ENCODE measurements around the gene GOLPH3.

GOLPH3 gene

DNA sequence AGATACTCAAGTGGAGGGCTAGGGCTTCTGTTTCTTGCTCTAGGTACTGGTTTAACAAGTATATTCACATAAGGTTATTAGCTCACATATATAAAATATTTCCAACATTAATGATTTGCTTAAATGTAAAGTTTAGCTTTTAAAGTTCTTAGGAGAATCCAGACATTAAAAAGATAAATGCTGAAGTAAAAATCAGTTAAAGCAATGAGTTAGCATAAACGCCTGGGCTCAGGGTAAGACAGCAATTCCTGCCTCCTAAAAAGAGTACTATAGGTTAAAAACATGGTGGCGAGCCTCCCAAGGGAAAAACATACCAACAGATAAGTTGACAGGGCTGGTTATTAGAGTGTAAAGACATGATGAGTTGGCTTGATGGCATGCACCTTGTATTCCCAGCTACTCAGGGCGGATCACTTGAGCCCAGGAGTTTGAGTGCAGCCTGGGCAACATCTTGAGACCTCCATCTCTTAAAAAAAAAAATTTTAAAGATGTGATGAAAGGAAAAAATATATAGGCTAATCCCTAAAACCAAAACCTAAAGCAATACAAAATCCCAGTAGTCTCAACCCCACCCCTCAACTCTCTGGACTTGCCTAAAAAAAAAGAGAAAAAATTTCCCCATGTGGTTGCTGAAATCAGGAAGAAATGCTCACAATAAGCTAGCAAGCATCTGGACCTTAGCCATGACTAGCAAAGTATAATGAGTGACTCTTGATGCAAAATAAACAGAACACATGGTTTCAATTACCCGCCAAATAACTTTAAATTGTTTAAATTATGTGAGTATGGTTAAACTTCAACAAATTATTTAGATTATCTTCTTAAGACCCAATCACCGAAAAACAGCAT lies 3.6 kb downstream of the GOLPH3 start:
- Histone ChIP-seq H3K4me1 (ENCODE audit: control insufficient read depth, insufficient read depth, low read length, poor library complexity, severe bottlenecking) (peaks cover 9% of the 10 kb centered on the region), H3K36me3 (ENCODE audit: control insufficient read depth, insufficient read depth, low read length) (peaks cover 60% of the 10 kb centered on the region), H3K9me3 (ENCODE audit: control insufficient read depth, low read length) (no peaks in the 10 kb centered on the region), H3K27ac (ENCODE audit: low read depth, low read length, severe bottlenecking) (no peak overlapping the region), H3K4me3 (ENCODE audit: extremely low read depth, insufficient read depth, low read length, poor library complexity, severe bottlenecking) (no peak overlapping the region)
- WGBS, 2 experiments (ENCODE audit: insufficient coverage in 2 of 2): 94 to 100% methylated on average over 2 of the region's 5 CpGs

- no peak overlapping the region for H3K4me3 ChIP-seq (ENCODE audit: extremely low read depth, insufficient read depth, low read length, poor library complexity, severe bottlenecking)
- 88 to 96% methylated on average over 6 to 9 of the region's 9 CpGs for WGBS, 2 experiments (ENCODE audit: insufficient coverage in 2 of 2)
- H3K9me3 ChIP-seq (ENCODE audit: control insufficient read depth, low read length): no peaks in the 10 kb centered on the region
- H3K36me3 ChIP-seq (ENCODE audit: control insufficient read depth, insufficient read depth, low read length): peaks cover 74% of the 10 kb centered on the region
- H3K27ac ChIP-seq (ENCODE audit: low read depth, low read length, severe bottlenecking): no peak overlapping the region
- peaks cover 9% of the 10 kb centered on the region for H3K4me1 ChIP-seq (ENCODE audit: control insufficient read depth, insufficient read depth, low read length, poor library complexity, severe bottlenecking)
Measured at GRCh38 chr5:32168460-32169033, 5.6 kb downstream of the GOLPH3 start.

DNA sequence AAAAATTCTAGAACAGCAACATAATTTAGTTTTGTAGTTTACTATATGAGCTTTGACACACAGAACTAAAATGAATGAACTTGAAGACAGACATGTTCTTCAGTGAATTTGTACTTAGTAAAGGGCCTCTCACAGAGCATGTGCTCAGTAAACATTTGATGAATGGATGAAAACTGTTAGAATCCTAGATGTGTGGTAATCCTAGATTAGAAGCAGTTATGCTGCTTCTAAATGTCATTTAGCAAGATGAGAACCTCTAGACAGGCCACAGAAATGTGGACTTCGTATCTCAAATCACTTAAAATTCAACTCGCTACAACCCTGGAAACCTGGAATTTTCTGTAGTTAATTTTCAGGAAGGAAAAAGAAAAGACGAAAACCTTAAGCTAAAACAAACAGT lies 8.5 kb downstream of the GOLPH3 start:
- Histone ChIP-seq H3K9me3 (ENCODE audit: control insufficient read depth, low read length) (no peaks in the 10 kb centered on the region), H3K4me3 (ENCODE audit: extremely low read depth, insufficient read depth, low read length, poor library complexity, severe bottlenecking) (no peak overlapping the region), H3K36me3 (ENCODE audit: control insufficient read depth, insufficient read depth, low read length) (peaks cover 77% of the 10 kb centered on the region), H3K4me1 (ENCODE audit: control insufficient read depth, insufficient read depth, low read length, poor library complexity, severe bottlenecking) (peaks cover 5% of the 10 kb centered on the region), H3K27ac (ENCODE audit: low read depth, low read length, severe bottlenecking) (no peak overlapping the region)
- WGBS, 2 experiments (ENCODE audit: insufficient coverage in 2 of 2): no CpG with 5 or more reads among the region's 3 CpGs

DNA sequence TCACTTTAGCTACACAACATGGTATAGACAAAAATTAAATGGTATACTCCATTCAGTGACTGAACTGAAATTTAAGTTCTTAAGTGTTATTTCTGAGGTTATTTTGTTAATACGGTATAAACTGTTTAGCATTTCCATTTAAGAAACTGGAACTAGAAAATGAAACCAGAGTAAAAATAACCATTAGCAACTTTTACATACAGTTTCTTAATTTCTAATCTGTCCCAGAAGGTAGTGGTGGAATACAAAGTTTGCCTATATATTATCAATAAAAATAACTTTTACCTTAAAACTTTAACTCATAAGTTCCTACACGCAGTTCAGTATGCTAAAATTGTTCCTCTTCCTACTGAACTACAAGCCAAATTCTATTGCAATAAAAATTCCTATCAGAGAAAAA lies 10.3 kb downstream of the GOLPH3 start:
- Histone ChIP-seq H3K27ac (ENCODE audit: low read depth, low read length, severe bottlenecking) (no peak overlapping the region), H3K9me3 (ENCODE audit: control insufficient read depth, low read length) (no peaks in the 10 kb centered on the region), H3K4me3 (ENCODE audit: extremely low read depth, insufficient read depth, low read length, poor library complexity, severe bottlenecking) (no peak overlapping the region), H3K4me1 (ENCODE audit: control insufficient read depth, insufficient read depth, low read length, poor library complexity, severe bottlenecking) (no peaks in the 10 kb centered on the region), H3K36me3 (ENCODE audit: control insufficient read depth, insufficient read depth, low read length) (peaks cover 65% of the 10 kb centered on the region)
- WGBS, 2 experiments (ENCODE audit: insufficient coverage in 2 of 2): 100% methylated on average over 1 of the region's 2 CpGs

- 99 to 100% methylated on average over 3 to 5 of the region's 5 CpGs for WGBS, 2 experiments (ENCODE audit: insufficient coverage in 2 of 2)
- peaks cover 59% of the 10 kb centered on the region for H3K36me3 ChIP-seq (ENCODE audit: control insufficient read depth, insufficient read depth, low read length)
- H3K4me3 ChIP-seq (ENCODE audit: extremely low read depth, insufficient read depth, low read length, poor library complexity, severe bottlenecking): no peak overlapping the region
- H3K4me1 ChIP-seq (ENCODE audit: control insufficient read depth, insufficient read depth, low read length, poor library complexity, severe bottlenecking): no peaks in the 10 kb centered on the region
- H3K9me3 ChIP-seq (ENCODE audit: control insufficient read depth, low read length): no peaks in the 10 kb centered on the region
- H3K27ac ChIP-seq (ENCODE audit: low read depth, low read length, severe bottlenecking): no peak overlapping the region
Measured at GRCh38 chr5:32163053-32163452, 11.1 kb downstream of the GOLPH3 start.

- H3K9me3 ChIP-seq (ENCODE audit: control insufficient read depth, low read length): no peaks in the 10 kb centered on the region
- H3K27ac ChIP-seq (ENCODE audit: low read depth, low read length, severe bottlenecking): no peak overlapping the region
- H3K4me3 ChIP-seq (ENCODE audit: extremely low read depth, insufficient read depth, low read length, poor library complexity, severe bottlenecking): no peak overlapping the region
- no CpG with 5 or more reads among the region's 1 CpG for WGBS, 2 experiments (ENCODE audit: insufficient coverage in 2 of 2)
- H3K4me1 ChIP-seq (ENCODE audit: control insufficient read depth, insufficient read depth, low read length, poor library complexity, severe bottlenecking): no peaks in the 10 kb centered on the region
- H3K36me3 ChIP-seq (ENCODE audit: control insufficient read depth, insufficient read depth, low read length): peaks cover 49% of the 10 kb centered on the region
Measured at GRCh38 chr5:32160228-32160627, 13.9 kb downstream of the GOLPH3 start.

DNA sequence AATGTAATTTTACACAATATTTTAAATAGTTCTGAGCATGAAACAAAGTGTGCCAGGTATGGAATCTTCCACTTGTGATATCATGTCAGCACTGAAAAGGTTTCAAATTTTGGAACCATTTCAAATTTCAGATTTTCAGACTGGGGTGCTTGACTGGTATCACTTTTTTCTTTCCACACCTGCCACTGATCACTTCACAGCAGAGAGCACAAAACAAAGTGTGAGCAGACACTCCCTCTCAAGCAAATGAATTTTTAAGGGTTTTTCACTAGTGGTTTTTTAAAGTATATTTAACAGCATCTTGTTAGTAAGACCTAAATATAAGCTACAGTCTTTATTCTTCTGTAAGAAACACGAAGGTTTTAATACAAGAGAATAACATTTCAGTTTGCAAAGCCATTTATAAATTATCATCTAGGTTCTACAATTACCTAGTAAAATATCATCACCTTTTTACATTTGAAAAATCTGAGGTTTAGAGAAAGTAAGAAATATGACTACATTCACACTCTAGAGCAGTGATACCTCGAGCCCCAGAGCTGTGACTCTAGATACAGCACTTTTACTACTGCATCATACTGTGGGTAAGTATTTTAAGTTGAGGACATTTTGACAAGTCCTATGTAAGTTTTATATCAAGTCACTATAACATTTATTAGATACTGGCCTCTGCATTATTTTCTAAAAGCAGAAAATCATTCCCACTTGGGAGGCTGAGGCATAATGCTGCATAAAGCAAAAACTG lies 14.6 kb downstream of the GOLPH3 start:
- Histone ChIP-seq H3K27ac (ENCODE audit: low read depth, low read length, severe bottlenecking) (no peak overlapping the region), H3K4me1 (ENCODE audit: control insufficient read depth, insufficient read depth, low read length, poor library complexity, severe bottlenecking) (no peaks in the 10 kb centered on the region), H3K36me3 (ENCODE audit: control insufficient read depth, insufficient read depth, low read length) (peaks cover 50% of the 10 kb centered on the region), H3K4me3 (ENCODE audit: extremely low read depth, insufficient read depth, low read length, poor library complexity, severe bottlenecking) (no peak overlapping the region), H3K9me3 (ENCODE audit: control insufficient read depth, low read length) (no peaks in the 10 kb centered on the region)
- WGBS, 2 experiments (ENCODE audit: insufficient coverage in 2 of 2): no CpG with 5 or more reads among the region's 2 CpGs

DNA sequence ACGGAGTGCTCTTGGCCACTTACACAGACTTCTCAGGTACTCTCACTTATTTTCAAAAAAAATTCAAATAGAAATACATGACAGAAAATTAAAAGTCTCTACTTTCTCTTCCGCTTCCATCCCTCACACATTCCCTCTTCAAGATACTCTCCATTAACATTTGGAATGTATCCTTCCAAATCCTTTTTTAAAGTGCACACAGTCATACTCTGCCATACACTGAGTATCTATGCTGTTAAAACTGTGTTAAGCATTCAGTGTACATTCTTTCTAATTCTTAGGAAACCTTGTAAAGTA lies 15.5 kb downstream of the GOLPH3 start:
- no peak overlapping the region for H3K27ac ChIP-seq (ENCODE audit: low read depth, low read length, severe bottlenecking)
- H3K36me3 ChIP-seq (ENCODE audit: control insufficient read depth, insufficient read depth, low read length): peaks cover 49% of the 10 kb centered on the region
- no peaks in the 10 kb centered on the region for H3K9me3 ChIP-seq (ENCODE audit: control insufficient read depth, low read length)
- WGBS, 2 experiments (ENCODE audit: insufficient coverage in 2 of 2): 67 to 82% methylated on average over 2 of the region's 2 CpGs
- H3K4me1 ChIP-seq (ENCODE audit: control insufficient read depth, insufficient read depth, low read length, poor library complexity, severe bottlenecking): no peaks in the 10 kb centered on the region
- no peak overlapping the region for H3K4me3 ChIP-seq (ENCODE audit: extremely low read depth, insufficient read depth, low read length, poor library complexity, severe bottlenecking)

- 93 to 98% methylated on average over 3 to 4 of the region's 4 CpGs for WGBS, 2 experiments (ENCODE audit: insufficient coverage in 2 of 2)
- H3K36me3 ChIP-seq (ENCODE audit: control insufficient read depth, insufficient read depth, low read length): peaks cover 42% of the 10 kb centered on the region
Measured at GRCh38 chr5:32157078-32157477, 17.0 kb downstream of the GOLPH3 start.

GRCh38 chr5:32156635-32157034 lies 17.5 kb downstream of the GOLPH3 start:
- Histone ChIP-seq H3K27ac (ENCODE audit: low read depth, low read length, severe bottlenecking) (no peak overlapping the region), H3K4me1 (ENCODE audit: control insufficient read depth, insufficient read depth, low read length, poor library complexity, severe bottlenecking) (no peaks in the 10 kb centered on the region), H3K9me3 (ENCODE audit: control insufficient read depth, low read length) (no peaks in the 10 kb centered on the region), H3K4me3 (ENCODE audit: extremely low read depth, insufficient read depth, low read length, poor library complexity, severe bottlenecking) (no peak overlapping the region), H3K36me3 (ENCODE audit: control insufficient read depth, insufficient read depth, low read length) (peaks cover 44% of the 10 kb centered on the region)
- WGBS, 2 experiments (ENCODE audit: insufficient coverage in 2 of 2): 90 to 92% methylated on average over 6 of the region's 9 CpGs

More at GRCh38 chr5:32157078-32157477, 17.0 kb downstream of the GOLPH3 start:
- Histone ChIP-seq H3K4me1 (ENCODE audit: control insufficient read depth, insufficient read depth, low read length, poor library complexity, severe bottlenecking) (no peaks in the 10 kb centered on the region), H3K4me3 (ENCODE audit: extremely low read depth, insufficient read depth, low read length, poor library complexity, severe bottlenecking) (no peak overlapping the region), H3K9me3 (ENCODE audit: control insufficient read depth, low read length) (no peaks in the 10 kb centered on the region), H3K27ac (ENCODE audit: low read depth, low read length, severe bottlenecking) (no peak overlapping the region)

- 79 to 94% methylated on average over 2 of the region's 2 CpGs for WGBS, 2 experiments (ENCODE audit: insufficient coverage in 2 of 2)
- H3K4me1 ChIP-seq (ENCODE audit: control insufficient read depth, insufficient read depth, low read length, poor library complexity, severe bottlenecking): no peaks in the 10 kb centered on the region
- H3K4me3 ChIP-seq (ENCODE audit: extremely low read depth, insufficient read depth, low read length, poor library complexity, severe bottlenecking): no peak overlapping the region
- H3K36me3 ChIP-seq (ENCODE audit: control insufficient read depth, insufficient read depth, low read length): peaks cover 48% of the 10 kb centered on the region
- H3K9me3 ChIP-seq (ENCODE audit: control insufficient read depth, low read length): no peaks in the 10 kb centered on the region
- H3K27ac ChIP-seq (ENCODE audit: low read depth, low read length, severe bottlenecking): no peak overlapping the region
Measured at GRCh38 chr5:32155211-32155610, 18.9 kb downstream of the GOLPH3 start.

Data from mesodermal cell (in vitro differentiated cells).